ENCODE measurements around the gene PPP1R9B. TPM values are rescaled to one million over a fixed set of nuclear protein-coding genes. Genes with fewer than 3 reads are reported as not detected.
A peak's percentile ranks its signal among the peaks of the same experiment; 100 is the strongest.

Gene PPP1R9B
- total and polyA plus RNA-seq, 4 donors: 0.90 to 26.1 (median 7.1) TPM

GRCh38 chr17:50198026-50198669 is 47.7 kb upstream of the PPP1R9B start:
- Histone ChIP-seq H3K4me3 (ENCODE audit: low read depth in 1 of 3, low read length in 3 of 3) (no peak overlapping the region), H3K27ac (ENCODE audit: low read depth in 1 of 2, low read length in 2 of 2) (no peak overlapping the region), H3K4me1 (ENCODE audit: control insufficient read depth in 4 of 4, insufficient read depth in 4 of 4, low read length in 3 of 4) (peaks cover 0 to 15% (median 4%) of the 10 kb centered on the region in 4 donors), H3K9me3 (ENCODE audit: control insufficient read depth in 4 of 4, low read length in 3 of 4) (no peaks in the 10 kb centered on the region), H3K36me3 (ENCODE audit: control insufficient read depth in 4 of 4, insufficient read depth in 3 of 4, low read depth in 1 of 4, low read length in 3 of 4) (no peaks in the 10 kb centered on the region), H3K9ac (ENCODE audit: low read depth in 1 of 2, low read length in 2 of 2) (no peak overlapping the region), H3K27me3 (ENCODE audit: control insufficient read depth in 4 of 4, insufficient read depth in 4 of 4, low read length in 3 of 4) (peaks cover 0 to 2% (median 0%) of the 10 kb centered on the region in 4 donors)
- TF ChIP-seq HNF4G (IDR thresholded peaks at IDR 0.05): no peak
- TF ChIP-seq, protein P1, sequence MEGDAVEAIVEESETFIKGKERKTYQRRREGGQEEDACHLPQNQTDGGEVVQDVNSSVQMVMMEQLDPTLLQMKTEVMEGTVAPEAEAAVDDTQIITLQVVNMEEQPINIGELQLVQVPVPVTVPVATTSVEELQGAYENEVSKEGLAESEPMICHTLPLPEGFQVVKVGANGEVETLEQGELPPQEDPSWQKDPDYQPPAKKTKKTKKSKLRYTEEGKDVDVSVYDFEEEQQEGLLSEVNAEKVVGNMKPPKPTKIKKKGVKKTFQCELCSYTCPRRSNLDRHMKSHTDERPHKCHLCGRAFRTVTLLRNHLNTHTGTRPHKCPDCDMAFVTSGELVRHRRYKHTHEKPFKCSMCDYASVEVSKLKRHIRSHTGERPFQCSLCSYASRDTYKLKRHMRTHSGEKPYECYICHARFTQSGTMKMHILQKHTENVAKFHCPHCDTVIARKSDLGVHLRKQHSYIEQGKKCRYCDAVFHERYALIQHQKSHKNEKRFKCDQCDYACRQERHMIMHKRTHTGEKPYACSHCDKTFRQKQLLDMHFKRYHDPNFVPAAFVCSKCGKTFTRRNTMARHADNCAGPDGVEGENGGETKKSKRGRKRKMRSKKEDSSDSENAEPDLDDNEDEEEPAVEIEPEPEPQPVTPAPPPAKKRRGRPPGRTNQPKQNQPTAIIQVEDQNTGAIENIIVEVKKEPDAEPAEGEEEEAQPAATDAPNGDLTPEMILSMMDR (IDR thresholded peaks at IDR 0.05; ENCODE audit: low read depth, low read length, missing input control): peak; percentile 71
- no peak for TF ChIP-seq ATF3 (IDR thresholded peaks at IDR 0.05)
- TF ChIP-seq TAF1 (conservative IDR thresholded peaks at IDR 0.05): no peak
- peak; percentile 14 to 54 for TF ChIP-seq HNF4A (conservative IDR thresholded peaks at IDR 0.05)
- TF ChIP-seq RAD21 (IDR thresholded peaks at IDR 0.05): peak; percentile 72 to 85
- DNase-seq (ENCODE audit: low spot score): peak; percentile 60
- 15% methylated on average over 7 of the region's 7 CpGs for WGBS

GRCh38 chr17:50196826-50197225 is 46.3 kb upstream of the PPP1R9B start:
- 77% methylated on average over 6 of the region's 6 CpGs for WGBS
- no peak for DNase-seq (ENCODE audit: low spot score)
- no peaks in the 10 kb centered on the region for H3K9me3 ChIP-seq (ENCODE audit: control insufficient read depth in 4 of 4, low read length in 3 of 4)
- no peak overlapping the region for H3K9ac ChIP-seq (ENCODE audit: low read depth in 1 of 2, low read length in 2 of 2)
- TF ChIP-seq NR2F2 (IDR thresholded peaks at IDR 0.05): no peak
- TF ChIP-seq, protein P1 (IDR thresholded peaks at IDR 0.05; ENCODE audit: low read depth, low read length, missing input control): no peak
- TF ChIP-seq HNF4G (IDR thresholded peaks at IDR 0.05): no peak
- no peak for TF ChIP-seq JUND (IDR thresholded peaks at IDR 0.05)
- TF ChIP-seq EGR1 (IDR thresholded peaks at IDR 0.05; ENCODE audit: low read depth in 2 of 2): no peak
- TF ChIP-seq ATF3 (IDR thresholded peaks at IDR 0.05): no peak
- TF ChIP-seq, protein P2, sequence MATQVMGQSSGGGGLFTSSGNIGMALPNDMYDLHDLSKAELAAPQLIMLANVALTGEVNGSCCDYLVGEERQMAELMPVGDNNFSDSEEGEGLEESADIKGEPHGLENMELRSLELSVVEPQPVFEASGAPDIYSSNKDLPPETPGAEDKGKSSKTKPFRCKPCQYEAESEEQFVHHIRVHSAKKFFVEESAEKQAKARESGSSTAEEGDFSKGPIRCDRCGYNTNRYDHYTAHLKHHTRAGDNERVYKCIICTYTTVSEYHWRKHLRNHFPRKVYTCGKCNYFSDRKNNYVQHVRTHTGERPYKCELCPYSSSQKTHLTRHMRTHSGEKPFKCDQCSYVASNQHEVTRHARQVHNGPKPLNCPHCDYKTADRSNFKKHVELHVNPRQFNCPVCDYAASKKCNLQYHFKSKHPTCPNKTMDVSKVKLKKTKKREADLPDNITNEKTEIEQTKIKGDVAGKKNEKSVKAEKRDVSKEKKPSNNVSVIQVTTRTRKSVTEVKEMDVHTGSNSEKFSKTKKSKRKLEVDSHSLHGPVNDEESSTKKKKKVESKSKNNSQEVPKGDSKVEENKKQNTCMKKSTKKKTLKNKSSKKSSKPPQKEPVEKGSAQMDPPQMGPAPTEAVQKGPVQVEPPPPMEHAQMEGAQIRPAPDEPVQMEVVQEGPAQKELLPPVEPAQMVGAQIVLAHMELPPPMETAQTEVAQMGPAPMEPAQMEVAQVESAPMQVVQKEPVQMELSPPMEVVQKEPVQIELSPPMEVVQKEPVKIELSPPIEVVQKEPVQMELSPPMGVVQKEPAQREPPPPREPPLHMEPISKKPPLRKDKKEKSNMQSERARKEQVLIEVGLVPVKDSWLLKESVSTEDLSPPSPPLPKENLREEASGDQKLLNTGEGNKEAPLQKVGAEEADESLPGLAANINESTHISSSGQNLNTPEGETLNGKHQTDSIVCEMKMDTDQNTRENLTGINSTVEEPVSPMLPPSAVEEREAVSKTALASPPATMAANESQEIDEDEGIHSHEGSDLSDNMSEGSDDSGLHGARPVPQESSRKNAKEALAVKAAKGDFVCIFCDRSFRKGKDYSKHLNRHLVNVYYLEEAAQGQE (IDR thresholded peaks at IDR 0.05): no peak
- H3K27me3 ChIP-seq (ENCODE audit: control insufficient read depth in 4 of 4, insufficient read depth in 4 of 4, low read length in 3 of 4): peaks cover 0 to 2% (median 0%) of the 10 kb centered on the region in 4 donors
- no peaks in the 10 kb centered on the region for H3K36me3 ChIP-seq (ENCODE audit: control insufficient read depth in 4 of 4, insufficient read depth in 3 of 4, low read depth in 1 of 4, low read length in 3 of 4)
- no peak overlapping the region for H3K27ac ChIP-seq (ENCODE audit: low read depth in 1 of 2, low read length in 2 of 2)
- H3K4me1 ChIP-seq (ENCODE audit: control insufficient read depth in 4 of 4, insufficient read depth in 4 of 4, low read length in 3 of 4): peaks cover 0 to 15% (median 4%) of the 10 kb centered on the region in 4 donors
- H3K4me3 ChIP-seq (ENCODE audit: low read depth in 1 of 3, low read length in 3 of 3): no peak overlapping the region

Data from liver (tissue), 9 donors.